Hepatocyte (in vitro differentiated cells): ENCODE measurements around the gene ARV1.

Source experiments
- EZH2 ChIP-seq: fragments of 200-600 bp; sonication (generic); IDR thresholded peaks from 2 replicates; pipeline ENCODE4 v1.6.1; 2016; ENCODE audit warnings: antibody characterized with exemption, mild to moderate bottlenecking, borderline replicate concordance
- EZH2phosphoT487 ChIP-seq: fragments of 200-600 bp; sonication (generic); IDR thresholded peaks from one replicate; pipeline ENCODE4 v1.6.1; 2018; ENCODE audit warnings: antibody characterized with exemption, mild to moderate bottlenecking, low read depth, moderate library complexity; ENCODE audit not compliant: unreplicated experiment, severe bottlenecking
- TF ChIP-seq, protein P1 (sequence below): fragments of 200-600 bp; sonication (generic); IDR thresholded peaks from 2 replicates; pipeline ENCODE4 v1.5.1; 2016; ENCODE audit warnings: antibody characterized with exemption, mild to moderate bottlenecking; ENCODE audit not compliant: poor library complexity

DNA sequence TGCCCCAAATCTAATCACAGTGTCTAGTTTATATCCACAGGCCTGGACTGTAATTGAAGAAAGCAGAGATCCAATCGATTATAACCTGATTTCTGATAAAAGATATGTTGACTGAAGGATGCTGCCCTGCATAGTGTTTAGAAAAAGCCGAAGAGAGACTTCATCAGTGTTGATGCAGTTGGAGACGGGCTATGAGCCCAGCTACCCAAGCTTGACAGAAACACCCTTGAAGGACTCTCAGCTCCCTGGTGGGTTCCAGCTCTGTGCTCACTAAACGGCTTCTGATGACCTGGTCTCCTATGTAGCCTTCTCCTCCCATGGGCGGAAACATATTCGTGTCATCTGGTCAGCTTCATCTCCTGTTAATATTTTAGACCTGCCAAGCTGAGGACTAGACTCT, 50.9 kb downstream of the ARV1 start:
- TF ChIP-seq, protein P1, sequence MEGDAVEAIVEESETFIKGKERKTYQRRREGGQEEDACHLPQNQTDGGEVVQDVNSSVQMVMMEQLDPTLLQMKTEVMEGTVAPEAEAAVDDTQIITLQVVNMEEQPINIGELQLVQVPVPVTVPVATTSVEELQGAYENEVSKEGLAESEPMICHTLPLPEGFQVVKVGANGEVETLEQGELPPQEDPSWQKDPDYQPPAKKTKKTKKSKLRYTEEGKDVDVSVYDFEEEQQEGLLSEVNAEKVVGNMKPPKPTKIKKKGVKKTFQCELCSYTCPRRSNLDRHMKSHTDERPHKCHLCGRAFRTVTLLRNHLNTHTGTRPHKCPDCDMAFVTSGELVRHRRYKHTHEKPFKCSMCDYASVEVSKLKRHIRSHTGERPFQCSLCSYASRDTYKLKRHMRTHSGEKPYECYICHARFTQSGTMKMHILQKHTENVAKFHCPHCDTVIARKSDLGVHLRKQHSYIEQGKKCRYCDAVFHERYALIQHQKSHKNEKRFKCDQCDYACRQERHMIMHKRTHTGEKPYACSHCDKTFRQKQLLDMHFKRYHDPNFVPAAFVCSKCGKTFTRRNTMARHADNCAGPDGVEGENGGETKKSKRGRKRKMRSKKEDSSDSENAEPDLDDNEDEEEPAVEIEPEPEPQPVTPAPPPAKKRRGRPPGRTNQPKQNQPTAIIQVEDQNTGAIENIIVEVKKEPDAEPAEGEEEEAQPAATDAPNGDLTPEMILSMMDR = no peak
- TF ChIP-seq EZH2 (no peak), EZH2phosphoT487 (no peak)
